Body of pancreas (tissue), 4 donors: ENCODE results near the gene ERC2. TPM values are rescaled to one million over a fixed set of nuclear protein-coding genes. Genes with fewer than 3 reads are reported as not detected.

Source experiments
- ATAC-seq: fragments of 150-250 bp; one replicate; pipeline ENCODE4 v1.9.1; 2016
- DNase-seq, 4 donors: peaks; one replicate each; pipeline ENCODE4 v3.0.0-alpha.2; 2019
- H3K27ac ChIP-seq, 4 donors: fragments of 200-600 bp; sonication (generic); 1 replicate in 3 of 4; 2 replicates in 1 of 4; pipeline versions ENCODE4 v1.5.1 to v1.6.1; 2016 to 2019; ENCODE audit warnings: mild to moderate bottlenecking in 1 of 4, mixed read lengths in 1 of 4, moderate library complexity in 1 of 4
- H3K27me3 ChIP-seq, 2 donors: fragments of 200-600 bp; sonication (generic); one replicate each; pipeline ENCODE4 v1.6.0; 2016; ENCODE audit warnings: mild to moderate bottlenecking in 1 of 2
- H3K36me3 ChIP-seq, 2 donors: fragments of 200-600 bp; sonication (generic); replicated peaks in 1 of 2; 2 replicates each; pipeline ENCODE4 v1.5.1; 2016; ENCODE audit warnings: low read depth in 2 of 2; ENCODE audit not compliant: insufficient read depth in 1 of 2
- H3K4me1 ChIP-seq: fragments of 200-600 bp; sonication (generic); one replicate; pipeline ENCODE4 v1.6.0; 2016
- H3K4me3 ChIP-seq, 2 donors: fragments of 200-600 bp; sonication (generic); 1 replicate in 1 of 2; 2 replicates in 1 of 2; pipeline ENCODE4 v1.5.1; 2016 to 2019
- H3K9me3 ChIP-seq, 3 donors: fragments of 200-600 bp; sonication (generic); 1 replicate in 2 of 3; 2 replicates in 1 of 3; pipeline ENCODE4 v1.5.1; 2016
- CTCF ChIP-seq, 7 experiments: fragments of 450-650 bp in 4 of 7; fragments of 200-600 bp in 3 of 7; sonication (generic) in 3 of 7; IDR thresholded peaks; one replicate each; pipeline ENCODE4 v1.5.1; 2016 to 2019; ENCODE audit warnings: antibody characterized with exemption in 7 of 7
- POLR2A ChIP-seq, 3 donors: fragments of 450-650 bp; IDR thresholded peaks; one replicate each; pipeline ENCODE4 v1.6.1; 2016; ENCODE audit warnings: antibody characterized with exemption in 3 of 3, mild to moderate bottlenecking in 2 of 3
- WGBS, 2 donors: methylation state at CpG; one replicate each; pipeline ENCODE4 v1.1.5; 2017; 5-methylcytosine and 5-hydroxymethylcytosine counted together
- intact Hi-C: fragments of 100-400 bp; cut with DNase I; formaldehyde crosslinking; loops from one replicate; pipeline ENCODE4 v1.15.1; 2023
- total RNA-seq, 2 donors: library from RNA; depleted of rRNA; stranded (reverse); fragments of >200 nt; gene quantifications; one replicate each; pipeline ENCODE4 v1.1.0, GENCODE V29; 2016

ERC2 gene
- total RNA-seq, 2 donors from 2014 or later = 4.0 to 4.7 TPM

GRCh38 chr3:55965776-55966175 lies 502.5 kb downstream of the ERC2 start:
- no peaks in the 10 kb centered on the region for H3K4me1 ChIP-seq
- H3K27me3 ChIP-seq = no peaks in the 10 kb centered on the region
- no peaks in the 10 kb centered on the region for H3K9me3 ChIP-seq
- DNase-seq (no peak), ATAC-seq (no peak)
- intact Hi-C loops = no loop called here
- H3K27ac ChIP-seq = no peak overlapping the region
- H3K4me3 ChIP-seq = no peak overlapping the region
- no peaks in the 10 kb centered on the region for H3K36me3 ChIP-seq
- 76 to 81% methylated on average over 5 of the region's 5 CpGs for WGBS, 2 donors
- TF ChIP-seq POLR2A (IDR thresholded peaks at IDR 0.05) = no peak
- no peak for TF ChIP-seq CTCF (IDR thresholded peaks at IDR 0.05)

GRCh38 chr3:55964491-55964985 lies 503.7 kb downstream of the ERC2 start:
- DNase-seq (no peak), ATAC-seq (no peak)
- intact Hi-C loops = no loop called here
- H3K36me3 ChIP-seq = no peaks in the 10 kb centered on the region
- no peak overlapping the region for H3K27ac ChIP-seq
- H3K4me1 ChIP-seq = no peaks in the 10 kb centered on the region
- no peaks in the 10 kb centered on the region for H3K27me3 ChIP-seq
- no peak overlapping the region for H3K4me3 ChIP-seq
- H3K9me3 ChIP-seq = no peaks in the 10 kb centered on the region
- 60 to 61% methylated on average over 1 to 2 of the region's 2 CpGs for WGBS, 2 donors
- TF ChIP-seq POLR2A (IDR thresholded peaks at IDR 0.05) (no peak), CTCF (IDR thresholded peaks at IDR 0.05) (no peak)

- Histone ChIP-seq H3K36me3 (no peaks in the 10 kb centered on the region), H3K27ac (no peak overlapping the region), H3K9me3 (no peaks in the 10 kb centered on the region), H3K27me3 (no peaks in the 10 kb centered on the region), H3K4me1 (no peaks in the 10 kb centered on the region), H3K4me3 (no peak overlapping the region)
- intact Hi-C loops = no loop called here
- ATAC-seq (no peak), DNase-seq (no peak)
- TF ChIP-seq CTCF (IDR thresholded peaks at IDR 0.05) (no peak), POLR2A (IDR thresholded peaks at IDR 0.05) (no peak)
- WGBS, 2 donors = 79 to 81% methylated on average over 6 of the region's 6 CpGs
These were observed 504.7 kb downstream of the ERC2 start for GRCh38 chr3:55963601-55964000.

GRCh38 chr3:55959471-55960080 lies 508.7 kb downstream of the ERC2 start:
- no peak for TF ChIP-seq POLR2A (IDR thresholded peaks at IDR 0.05)
- no peak for TF ChIP-seq CTCF (IDR thresholded peaks at IDR 0.05)
- DNase-seq = no peak
- Histone ChIP-seq H3K36me3 (no peaks in the 10 kb centered on the region), H3K27ac (no peak overlapping the region), H3K4me3 (no peak overlapping the region), H3K4me1 (no peaks in the 10 kb centered on the region), H3K27me3 (no peaks in the 10 kb centered on the region), H3K9me3 (no peaks in the 10 kb centered on the region)
- 64 to 70% methylated on average over 7 of the region's 7 CpGs for WGBS, 2 donors
- intact Hi-C loops = no loop called here
- no peak for ATAC-seq

GRCh38 chr3:55958605-55959004 lies 509.7 kb downstream of the ERC2 start:
- no peaks in the 10 kb centered on the region for H3K36me3 ChIP-seq
- H3K9me3 ChIP-seq = no peaks in the 10 kb centered on the region
- ATAC-seq = no peak
- H3K27me3 ChIP-seq = no peaks in the 10 kb centered on the region
- intact Hi-C loops = no loop called here
- no peaks in the 10 kb centered on the region for H3K4me1 ChIP-seq
- no peak overlapping the region for H3K27ac ChIP-seq
- H3K4me3 ChIP-seq = no peak overlapping the region
- TF ChIP-seq CTCF (IDR thresholded peaks at IDR 0.05) (no peak), POLR2A (IDR thresholded peaks at IDR 0.05) (no peak)
- no peak for DNase-seq
- 89 to 92% methylated on average over 5 to 8 of the region's 8 CpGs for WGBS, 2 donors
